ENCODE measurements around the gene HNF4A.

The HNF4A gene

DNA sequence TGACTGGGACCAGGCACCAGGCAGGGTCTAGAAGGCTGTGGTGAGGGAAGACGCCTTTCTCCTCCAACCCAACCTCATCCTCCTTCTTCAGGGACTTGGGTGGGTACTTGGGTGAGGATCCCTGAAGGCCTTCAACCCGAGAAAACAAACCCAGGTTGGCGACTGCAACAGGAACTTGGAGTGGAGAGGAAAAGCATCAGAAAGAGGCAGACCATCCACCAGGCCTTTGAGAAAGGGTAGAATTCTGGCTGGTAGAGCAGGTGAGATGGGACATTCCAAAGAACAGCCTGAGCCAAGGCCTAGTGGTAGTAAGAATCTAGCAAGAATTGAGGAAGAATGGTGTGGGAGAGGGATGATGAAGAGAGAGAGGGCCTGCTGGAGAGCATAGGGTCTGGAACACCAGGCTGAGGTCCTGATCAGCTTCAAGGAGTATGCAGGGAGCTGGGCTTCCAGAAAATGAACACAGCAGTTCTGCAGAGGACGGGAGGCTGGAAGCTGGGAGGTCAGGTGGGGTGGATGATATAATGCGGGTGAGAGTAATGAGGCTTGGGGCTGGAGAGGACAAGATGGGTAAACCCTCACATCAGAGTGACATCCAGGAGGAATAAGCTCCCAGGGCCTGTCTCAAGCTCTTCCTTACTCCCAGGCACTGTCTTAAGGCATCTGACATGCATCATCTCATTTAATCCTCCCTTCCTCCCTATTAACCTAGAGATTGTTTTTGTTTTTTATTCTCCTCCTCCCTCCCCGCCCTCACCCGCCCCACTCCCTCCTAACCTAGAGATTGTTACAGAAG, 75.0 kb downstream of the HNF4A start:
- Histone ChIP-seq H3K4me3 (ENCODE audit: low read length) (no peak overlapping the region), H3K36me3 (ENCODE audit: insufficient read depth, low read length) (no peaks in the 10 kb centered on the region), H3K4me1 (ENCODE audit: insufficient read depth, low read length) (no peaks in the 10 kb centered on the region), H3K27me3 (ENCODE audit: insufficient read depth, low read length) (no peaks in the 10 kb centered on the region), H3K9me3 (ENCODE audit: insufficient read depth, low read depth, low read length) (no peaks in the 10 kb centered on the region), H3K9ac (ENCODE audit: low read depth, low read length) (no peak overlapping the region), H3K27ac (ENCODE audit: low read depth, low read length) (no peak overlapping the region)
- WGBS, result 97% methylated on average over 4 of the region's 7 CpGs

- Histone ChIP-seq H3K27ac (ENCODE audit: low read depth, low read length) (no peak overlapping the region), H3K9ac (ENCODE audit: low read depth, low read length) (no peak overlapping the region)
- 93% methylated on average over 4 of the region's 4 CpGs for WGBS
Measured at GRCh38 chr20:44431118-44431501, 75.6 kb downstream of the HNF4A start.

DNA sequence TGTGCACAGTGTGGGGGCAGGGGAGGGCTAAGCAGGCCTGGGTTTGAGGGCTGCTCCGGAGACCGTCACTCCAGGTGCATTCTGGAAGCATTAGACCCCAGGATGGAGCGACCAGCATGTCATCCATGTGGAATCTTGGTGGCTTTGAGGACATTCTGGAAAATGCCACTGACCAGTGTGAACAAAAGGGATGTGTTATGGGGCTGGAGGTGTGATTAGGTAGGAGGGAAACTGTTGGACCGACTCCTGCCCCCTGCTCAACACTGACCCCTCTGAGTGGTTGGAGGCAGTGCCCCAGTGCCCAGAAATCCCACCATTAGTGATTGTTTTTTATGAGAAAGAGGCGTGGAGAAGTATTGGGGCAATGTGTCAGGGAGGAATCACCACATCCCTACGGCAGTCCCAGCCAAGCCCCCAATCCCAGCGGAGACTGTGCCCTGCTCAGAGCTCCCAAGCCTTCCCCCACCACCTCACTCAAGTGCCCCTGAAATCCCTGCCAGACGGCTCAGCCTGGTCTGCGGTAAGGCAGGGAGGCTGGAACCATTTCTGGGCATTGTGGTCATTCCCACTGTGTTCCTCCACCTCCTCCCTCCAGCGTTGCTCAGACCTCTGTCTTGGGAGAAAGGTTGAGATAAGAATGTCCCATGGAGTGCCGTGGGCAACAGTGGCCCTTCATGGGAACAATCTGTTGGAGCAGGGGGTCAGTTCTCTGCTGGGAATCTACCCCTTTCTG, 76.2 kb downstream of the HNF4A start:
- Histone ChIP-seq H3K36me3 (ENCODE audit: insufficient read depth, low read length) (no peaks in the 10 kb centered on the region), H3K9ac (ENCODE audit: low read depth, low read length) (no peak overlapping the region), H3K9me3 (ENCODE audit: insufficient read depth, low read depth, low read length) (no peaks in the 10 kb centered on the region), H3K27ac (ENCODE audit: low read depth, low read length) (no peak overlapping the region), H3K27me3 (ENCODE audit: insufficient read depth, low read length) (no peaks in the 10 kb centered on the region), H3K4me3 (ENCODE audit: low read length) (no peak overlapping the region), H3K4me1 (ENCODE audit: insufficient read depth, low read length) (no peaks in the 10 kb centered on the region)
- WGBS, result 80% methylated on average over 10 of the region's 11 CpGs

More at GRCh38 chr20:44431118-44431501, 75.6 kb downstream of the HNF4A start:
- Histone ChIP-seq H3K4me1 (ENCODE audit: insufficient read depth, low read length) (no peaks in the 10 kb centered on the region), H3K4me3 (ENCODE audit: low read length) (no peak overlapping the region), H3K9me3 (ENCODE audit: insufficient read depth, low read depth, low read length) (no peaks in the 10 kb centered on the region), H3K36me3 (ENCODE audit: insufficient read depth, low read length) (no peaks in the 10 kb centered on the region), H3K27me3 (ENCODE audit: insufficient read depth, low read length) (no peaks in the 10 kb centered on the region)

DNA sequence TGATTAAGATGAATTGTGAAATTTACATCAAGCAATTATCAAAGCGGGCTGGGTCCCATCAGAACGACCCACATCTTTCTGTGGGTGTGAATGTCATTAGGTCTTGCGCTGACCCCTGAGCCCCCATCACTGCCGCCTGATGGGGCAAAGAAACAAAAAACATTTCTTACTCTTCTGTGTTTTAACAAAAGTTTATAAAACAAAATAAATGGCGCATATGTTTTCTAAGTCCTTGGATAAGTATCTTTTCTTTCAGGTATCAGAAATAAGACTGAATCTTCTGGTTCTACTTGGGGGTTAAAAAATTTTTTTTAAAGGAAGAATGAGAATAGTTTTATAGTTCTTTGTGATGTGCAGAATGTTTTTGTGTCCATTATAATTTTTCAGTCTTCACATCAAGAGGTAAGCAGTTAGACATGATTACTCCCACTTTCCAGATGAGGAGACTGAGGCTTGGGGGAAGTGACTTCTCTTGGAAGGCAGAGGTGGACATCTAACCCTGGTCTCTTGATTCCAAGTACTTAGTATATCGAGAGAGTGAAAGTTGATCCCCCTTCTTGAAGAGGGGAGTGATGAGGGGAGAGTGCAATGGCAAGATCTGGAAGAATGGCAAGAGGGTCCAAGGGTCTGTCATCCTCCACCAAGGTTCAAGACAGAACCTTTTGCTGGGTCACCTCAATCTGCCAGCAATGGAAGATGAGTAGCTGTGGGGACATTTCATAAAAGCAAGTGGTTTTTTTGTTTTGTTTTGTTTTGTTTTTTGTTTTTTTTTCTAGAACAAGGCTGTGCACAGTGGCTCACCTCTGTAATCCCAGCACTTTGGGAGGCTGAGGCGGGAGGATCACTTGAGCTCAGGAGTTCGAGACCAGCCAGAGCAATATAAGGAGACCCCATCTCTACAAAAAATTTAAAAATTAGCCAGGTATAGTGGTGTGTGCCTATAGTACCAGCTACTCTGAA, 77.4 kb downstream of the HNF4A start:
- Histone ChIP-seq H3K4me3 (ENCODE audit: low read length) (no peak overlapping the region), H3K36me3 (ENCODE audit: insufficient read depth, low read length) (no peaks in the 10 kb centered on the region), H3K9me3 (ENCODE audit: insufficient read depth, low read depth, low read length) (no peaks in the 10 kb centered on the region), H3K27ac (ENCODE audit: low read depth, low read length) (no peak overlapping the region), H3K4me1 (ENCODE audit: insufficient read depth, low read length) (no peaks in the 10 kb centered on the region), H3K27me3 (ENCODE audit: insufficient read depth, low read length) (no peaks in the 10 kb centered on the region), H3K9ac (ENCODE audit: low read depth, low read length) (no peak overlapping the region)
- 90% methylated on average over 7 of the region's 8 CpGs for WGBS

- Histone ChIP-seq H3K27ac (ENCODE audit: low read depth, low read length) (no peak overlapping the region), H3K9me3 (ENCODE audit: insufficient read depth, low read depth, low read length) (no peaks in the 10 kb centered on the region), H3K4me3 (ENCODE audit: low read length) (no peak overlapping the region), H3K9ac (ENCODE audit: low read depth, low read length) (no peak overlapping the region), H3K36me3 (ENCODE audit: insufficient read depth, low read length) (no peaks in the 10 kb centered on the region), H3K4me1 (ENCODE audit: insufficient read depth, low read length) (no peaks in the 10 kb centered on the region), H3K27me3 (ENCODE audit: insufficient read depth, low read length) (no peaks in the 10 kb centered on the region)
- WGBS, result 92% methylated on average over 24 of the region's 24 CpGs
Measured at GRCh38 chr20:44433751-44434538, 78.4 kb downstream of the HNF4A start.

DNA sequence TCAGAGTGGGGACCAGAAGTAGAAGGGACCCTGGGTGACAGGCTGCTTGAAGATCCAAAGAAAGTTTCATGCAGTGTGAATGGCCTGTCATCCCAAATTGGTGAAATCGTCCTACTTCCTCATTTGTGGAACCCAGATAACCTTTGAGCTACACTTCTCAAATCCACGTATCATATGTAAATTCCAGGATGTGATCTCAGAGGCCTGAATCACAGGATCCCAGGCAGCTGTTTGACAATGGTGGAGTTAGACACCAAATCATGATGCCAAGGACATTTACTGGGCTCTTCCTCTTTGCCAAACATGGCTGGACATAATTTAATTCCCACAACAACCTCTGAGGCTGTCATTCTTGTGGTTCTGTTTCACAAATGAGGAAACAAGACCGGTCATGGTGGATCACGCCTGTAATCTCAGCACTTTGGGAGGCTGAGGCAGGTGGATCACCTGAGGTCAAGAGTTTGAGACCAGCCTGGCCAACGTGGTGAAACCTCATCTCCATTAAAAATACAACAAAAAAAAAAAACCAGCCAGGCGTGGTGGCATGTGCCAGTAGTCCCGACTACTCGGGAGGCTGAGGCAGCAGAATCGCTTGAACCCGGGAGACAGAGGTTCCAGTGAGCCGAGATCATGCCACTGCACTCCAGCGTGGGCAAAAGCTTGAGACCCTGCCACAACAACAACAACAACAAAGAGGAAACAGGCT, 80.3 kb downstream of the HNF4A start:
- Histone ChIP-seq H3K36me3 (ENCODE audit: insufficient read depth, low read length) (no peaks in the 10 kb centered on the region), H3K4me3 (ENCODE audit: low read length) (no peak overlapping the region), H3K9me3 (ENCODE audit: insufficient read depth, low read depth, low read length) (no peaks in the 10 kb centered on the region), H3K27me3 (ENCODE audit: insufficient read depth, low read length) (no peaks in the 10 kb centered on the region), H3K9ac (ENCODE audit: low read depth, low read length) (no peak overlapping the region), H3K27ac (ENCODE audit: low read depth, low read length) (no peak overlapping the region), H3K4me1 (ENCODE audit: insufficient read depth, low read length) (no peaks in the 10 kb centered on the region)
- WGBS, result 92% methylated on average over 12 of the region's 12 CpGs

GRCh38 chr20:44436393-44436792, 80.9 kb downstream of the HNF4A start:
- Histone ChIP-seq H3K4me1 (ENCODE audit: insufficient read depth, low read length) (no peaks in the 10 kb centered on the region), H3K4me3 (ENCODE audit: low read length) (no peak overlapping the region), H3K36me3 (ENCODE audit: insufficient read depth, low read length) (no peaks in the 10 kb centered on the region), H3K9ac (ENCODE audit: low read depth, low read length) (no peak overlapping the region), H3K27ac (ENCODE audit: low read depth, low read length) (no peak overlapping the region), H3K9me3 (ENCODE audit: insufficient read depth, low read depth, low read length) (no peaks in the 10 kb centered on the region), H3K27me3 (ENCODE audit: insufficient read depth, low read length) (no peaks in the 10 kb centered on the region)
- WGBS, result 85% methylated on average over 12 of the region's 12 CpGs

- Histone ChIP-seq H3K9me3 (ENCODE audit: insufficient read depth, low read depth, low read length) (no peaks in the 10 kb centered on the region), H3K4me3 (ENCODE audit: low read length) (no peak overlapping the region), H3K27ac (ENCODE audit: low read depth, low read length) (no peak overlapping the region), H3K9ac (ENCODE audit: low read depth, low read length) (no peak overlapping the region), H3K36me3 (ENCODE audit: insufficient read depth, low read length) (no peaks in the 10 kb centered on the region), H3K27me3 (ENCODE audit: insufficient read depth, low read length) (no peaks in the 10 kb centered on the region), H3K4me1 (ENCODE audit: insufficient read depth, low read length) (no peaks in the 10 kb centered on the region)
- WGBS, result 98% methylated on average over 5 of the region's 5 CpGs
Measured at GRCh38 chr20:44437497-44437896, 82.0 kb downstream of the HNF4A start.

GRCh38 chr20:44438782-44439181, 83.3 kb downstream of the HNF4A start:
- H3K9me3 ChIP-seq (ENCODE audit: insufficient read depth, low read depth, low read length), result no peaks in the 10 kb centered on the region
- WGBS, result 95% methylated on average over 3 of the region's 4 CpGs
- H3K27ac ChIP-seq (ENCODE audit: low read depth, low read length), result no peak overlapping the region
- no peak overlapping the region for H3K4me3 ChIP-seq (ENCODE audit: low read length)
- no peaks in the 10 kb centered on the region for H3K27me3 ChIP-seq (ENCODE audit: insufficient read depth, low read length)
- H3K36me3 ChIP-seq (ENCODE audit: insufficient read depth, low read length), result no peaks in the 10 kb centered on the region
- H3K9ac ChIP-seq (ENCODE audit: low read depth, low read length), result no peak overlapping the region
- no peaks in the 10 kb centered on the region for H3K4me1 ChIP-seq (ENCODE audit: insufficient read depth, low read length)

GRCh38 chr20:44439318-44439717, 83.8 kb downstream of the HNF4A start:
- no peaks in the 10 kb centered on the region for H3K9me3 ChIP-seq (ENCODE audit: insufficient read depth, low read depth, low read length)
- WGBS, result 52% methylated on average over 1 of the region's 2 CpGs
- H3K4me3 ChIP-seq (ENCODE audit: low read length), result no peak overlapping the region
- H3K9ac ChIP-seq (ENCODE audit: low read depth, low read length), result no peak overlapping the region
- no peaks in the 10 kb centered on the region for H3K27me3 ChIP-seq (ENCODE audit: insufficient read depth, low read length)
- H3K4me1 ChIP-seq (ENCODE audit: insufficient read depth, low read length), result no peaks in the 10 kb centered on the region
- H3K27ac ChIP-seq (ENCODE audit: low read depth, low read length), result no peak overlapping the region
- no peaks in the 10 kb centered on the region for H3K36me3 ChIP-seq (ENCODE audit: insufficient read depth, low read length)

Measured in HUES64 (cell line).